Retina (tissue), 1 donor: ENCODE data around the gene ZNF544.

Source experiments
- DNase-seq: peaks from one replicate; pipeline ENCODE4 v3.0.0-alpha.2; 2016

Gene ZNF544

DNA sequence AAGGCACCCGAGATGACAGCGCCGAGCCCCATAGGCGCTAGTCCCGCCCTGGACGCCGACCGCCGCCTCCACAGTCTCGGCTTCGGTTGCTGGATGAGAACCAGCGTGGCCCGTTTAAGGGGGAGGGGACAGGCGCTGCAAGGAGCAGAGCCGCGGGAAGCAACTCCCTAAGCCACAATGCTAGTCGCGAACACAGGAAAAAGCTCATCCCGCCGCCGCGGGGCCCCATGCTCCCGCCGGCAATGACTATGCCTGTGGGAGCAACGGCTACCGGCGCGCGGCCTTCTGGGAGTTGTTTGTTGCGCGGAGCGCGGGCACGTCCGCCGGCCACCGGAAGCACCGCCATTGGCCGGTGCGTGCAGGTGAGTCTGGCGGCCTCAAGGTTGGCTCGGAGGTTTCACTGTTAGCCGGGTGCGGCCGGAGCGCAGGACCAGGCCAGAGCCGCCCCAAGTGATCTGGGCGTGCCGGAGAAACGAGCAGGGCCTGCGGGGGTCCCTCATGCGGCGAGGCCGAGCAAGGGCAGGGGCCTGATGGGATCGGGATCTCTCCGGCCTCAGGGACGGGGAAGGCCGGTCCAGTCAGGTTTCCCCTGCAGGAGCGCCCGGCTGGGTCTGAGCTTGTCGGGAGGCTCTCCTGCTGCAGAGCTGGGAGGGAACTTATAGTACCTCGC is at the start of gene ZNF544:
Gene ZNF544 (plus strand): TSS at position 330 of the 670 bp plus-strand sequence. CDS start 15,110 bp downstream, outside the sequence.
- peak; percentile 96 for DNase-seq

DNA sequence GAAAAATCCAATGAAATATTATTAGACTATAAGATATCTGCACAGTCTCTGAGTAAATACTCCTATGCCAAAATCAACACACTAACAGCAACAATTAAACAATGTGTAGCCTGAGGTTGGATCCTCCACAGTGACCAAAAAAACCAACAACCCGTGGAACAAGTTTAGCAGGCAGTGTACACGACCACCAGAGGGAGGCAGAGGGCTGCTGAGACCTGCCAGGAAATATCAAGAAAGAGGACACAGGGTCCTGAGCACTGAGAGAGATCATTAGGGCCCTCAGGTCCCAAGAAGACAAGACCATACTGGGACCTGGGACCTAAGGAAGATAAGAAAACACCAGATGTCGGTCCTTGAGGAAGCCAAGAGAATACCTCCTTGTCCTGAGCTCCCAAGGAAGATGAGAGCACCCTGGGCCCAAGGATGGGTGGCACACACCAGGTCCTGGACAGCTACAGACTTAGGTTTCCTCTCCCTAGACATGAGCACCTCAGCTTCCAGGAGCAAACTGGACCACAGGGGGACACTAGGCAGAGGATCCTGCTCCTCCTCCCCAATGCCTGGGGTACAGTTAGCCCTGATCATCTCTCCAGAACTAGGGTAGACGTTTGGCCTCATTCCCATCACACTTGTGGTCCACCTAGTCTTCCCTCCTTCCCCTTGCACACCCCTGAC is 46.7 kb upstream of the ZNF544 start:
- no peak for DNase-seq

DNA sequence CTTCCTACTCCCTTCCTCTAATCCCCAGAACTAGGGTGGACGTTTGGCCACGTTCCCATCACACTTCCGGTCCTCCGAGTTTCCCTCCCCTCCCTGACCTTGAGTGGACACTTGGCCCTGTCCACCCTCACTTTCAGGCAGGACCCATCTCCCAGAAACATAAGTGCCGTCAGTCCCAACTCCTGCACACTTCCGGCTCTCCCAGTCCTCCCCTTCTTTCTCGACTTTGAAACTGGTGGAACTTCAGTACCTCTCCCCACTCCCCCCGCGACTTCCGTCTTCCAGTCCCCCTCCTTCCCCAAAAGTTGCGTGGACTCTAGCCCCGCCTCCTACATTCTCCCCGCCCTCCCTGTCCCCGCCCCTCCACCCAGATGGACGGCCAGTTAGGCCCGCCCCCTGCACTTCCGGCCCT is 46.1 kb upstream of the ZNF544 start:
- DNase-seq: no peak

DNA sequence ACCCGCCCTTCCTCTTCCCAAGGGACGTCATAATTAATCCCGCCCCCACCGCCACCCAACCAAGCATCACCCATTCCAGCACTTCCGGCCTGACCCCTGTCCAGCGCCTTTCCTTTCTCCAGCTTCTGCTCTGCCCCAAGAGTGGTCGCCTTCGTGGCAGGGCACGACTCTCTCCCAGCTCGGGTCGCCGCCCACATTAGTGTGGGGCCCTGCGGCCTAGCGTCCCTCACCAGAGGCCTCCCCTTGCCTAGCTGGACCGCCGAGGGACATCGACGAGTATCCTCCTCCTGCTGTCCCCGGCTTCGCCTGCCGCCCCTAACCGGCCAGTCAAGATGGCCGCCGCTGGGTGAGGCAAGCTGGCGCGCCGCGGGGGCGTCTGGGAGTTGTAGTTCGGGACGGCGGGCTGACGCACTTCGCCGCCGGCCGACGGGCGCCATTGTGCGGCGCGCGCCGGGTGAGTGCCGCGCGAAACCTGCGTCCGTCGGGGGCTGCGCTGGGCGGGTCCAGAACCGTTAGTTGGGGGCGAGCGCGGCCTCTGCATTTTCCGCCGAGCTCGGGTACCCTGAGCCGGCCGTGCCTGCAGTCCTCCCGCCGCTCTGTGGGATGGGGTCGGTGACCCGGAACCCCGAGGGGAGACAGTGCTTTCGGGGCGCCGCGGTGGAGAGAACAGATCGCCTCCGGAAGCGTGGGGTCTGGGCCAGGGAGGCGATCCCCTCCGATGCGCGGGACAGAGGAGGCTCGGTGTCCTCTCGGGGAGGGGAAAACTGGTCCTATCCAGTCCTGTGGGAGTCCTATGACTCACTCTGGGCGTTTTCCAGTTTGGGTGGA is 45.5 kb upstream of the ZNF544 start, which contains the start of gene ZNF274:
Gene ZNF274 (plus strand): TSS at position 73 of the 828 bp plus-strand sequence. CDS start 905 bp downstream, outside the sequence.
- peak; percentile 99 for DNase-seq

DNA sequence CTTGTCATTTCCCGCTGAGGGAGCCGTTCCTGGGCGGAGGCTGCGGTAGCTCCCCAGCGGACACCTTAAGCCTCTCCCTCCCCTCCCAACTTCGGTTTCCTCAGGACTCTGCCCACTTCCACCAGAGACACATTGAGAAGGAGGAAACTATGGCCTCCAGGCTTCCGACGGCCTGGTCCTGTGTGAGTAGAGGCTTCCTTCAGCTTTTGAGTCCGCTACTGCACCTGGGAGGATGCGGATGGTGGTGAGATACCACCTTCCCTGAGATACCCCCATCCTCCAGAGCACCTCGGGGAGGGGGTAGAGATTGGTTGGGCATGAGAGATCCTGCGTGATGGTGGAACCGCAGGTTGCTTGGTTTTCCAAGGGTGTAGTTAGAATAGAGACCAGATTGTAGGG is 44.9 kb upstream of the ZNF544 start:
- DNase-seq: no peak

DNA sequence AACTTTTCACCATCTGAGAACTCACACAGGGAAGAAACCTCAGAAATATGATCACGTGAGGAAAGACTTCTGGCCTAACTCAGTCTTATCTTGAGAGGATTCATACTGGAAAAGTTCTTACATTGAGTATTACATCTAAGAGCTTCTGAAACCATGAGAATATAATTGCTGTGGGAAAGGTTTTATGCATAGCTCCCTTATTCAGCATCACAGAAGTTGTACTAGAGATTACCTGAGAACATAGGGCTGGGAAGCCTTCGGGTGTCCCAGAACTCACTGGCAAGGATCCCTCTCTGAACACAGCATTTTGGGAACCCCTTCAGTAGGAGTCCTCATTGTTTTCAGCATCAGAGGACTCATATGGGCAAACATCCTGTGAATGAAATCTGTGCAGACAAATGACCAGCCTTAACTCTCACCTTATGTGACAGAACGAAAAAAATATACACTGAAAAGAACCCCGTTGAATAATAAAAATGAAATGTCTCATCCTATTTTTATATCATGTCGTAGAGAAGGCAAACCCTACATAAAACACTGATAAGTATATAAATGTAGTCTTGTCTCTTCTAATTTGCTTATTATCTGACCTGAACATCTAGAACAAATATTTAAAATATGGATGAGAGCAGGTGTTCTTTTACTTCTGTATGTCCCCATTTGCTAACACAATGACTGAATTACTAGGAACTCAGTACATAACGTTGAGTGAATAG is 31.7 kb upstream of the ZNF544 start:
- DNase-seq: peak; percentile 47

DNA sequence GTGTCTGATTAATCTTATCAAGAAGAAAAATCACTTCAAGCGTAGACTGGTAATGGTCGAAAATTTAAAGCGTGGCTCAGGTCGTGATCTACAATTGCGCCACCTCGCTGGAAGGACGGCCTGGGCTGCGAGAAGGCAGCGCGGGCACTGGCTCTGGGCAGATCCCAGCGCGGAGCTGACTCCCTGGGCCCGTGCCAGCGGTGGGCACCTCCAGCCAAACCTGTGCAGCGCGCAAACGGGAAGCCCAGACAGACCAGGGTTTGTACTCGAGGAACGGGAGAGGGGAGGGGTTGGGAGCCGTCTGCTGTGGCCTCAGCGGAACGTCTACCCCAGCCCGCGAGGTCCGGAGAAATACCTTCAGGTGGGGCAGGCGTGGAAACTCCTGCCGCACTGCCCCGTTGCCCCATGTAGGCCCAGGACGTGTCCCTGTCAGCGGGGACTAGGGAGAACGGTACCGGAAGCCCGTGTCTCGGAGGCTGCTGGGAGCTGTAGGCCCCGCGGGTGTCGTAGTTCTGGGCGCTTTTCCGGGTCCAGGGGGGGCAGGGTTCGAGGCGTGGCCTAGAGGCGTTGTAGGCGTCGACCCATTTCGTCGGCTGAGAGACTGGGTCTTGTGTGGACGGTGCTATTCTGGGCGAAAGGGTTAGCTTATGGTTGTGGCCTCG is 24.8 kb upstream of the ZNF544 start:
- DNase-seq: no peak

DNA sequence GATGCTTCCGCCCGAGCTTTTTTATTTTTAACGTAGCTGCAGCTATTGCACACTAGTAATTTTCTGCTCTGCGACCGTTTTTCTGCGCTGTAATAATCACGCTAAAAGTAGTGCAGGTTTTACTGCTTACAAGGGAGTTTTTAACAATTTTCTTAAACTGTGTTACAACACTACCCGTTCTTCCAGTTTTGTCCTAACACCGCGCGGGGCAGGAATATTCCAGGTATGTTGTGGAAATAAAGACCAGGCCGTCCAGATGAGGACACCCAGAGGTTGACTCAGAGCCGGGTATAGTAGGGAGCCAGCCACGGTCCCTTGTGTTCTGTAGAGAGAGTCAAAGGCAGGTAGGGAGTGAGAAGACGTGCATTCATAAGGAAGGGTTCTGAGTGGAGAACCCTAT is 24.1 kb upstream of the ZNF544 start:
- DNase-seq: no peak

DNA sequence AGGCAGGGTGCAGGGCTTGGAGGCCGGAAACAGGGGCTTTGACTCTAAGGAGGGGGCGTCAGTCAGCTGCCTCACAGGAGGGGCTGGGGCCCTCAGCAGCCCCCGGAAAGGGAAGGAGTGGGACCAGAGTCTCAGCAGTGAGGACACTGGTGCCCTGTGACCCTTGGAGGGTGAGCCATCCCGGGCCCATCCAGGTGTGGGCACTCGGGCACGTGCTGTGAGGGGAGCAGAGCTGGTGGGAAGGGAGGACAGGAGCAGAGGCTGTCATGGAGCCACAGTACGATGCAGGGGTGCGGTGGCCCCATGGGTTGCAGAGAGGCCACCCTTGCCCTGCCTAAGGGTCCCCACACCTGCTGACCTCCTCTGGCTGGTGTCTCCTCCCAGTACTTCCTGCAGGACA is 19.1 kb upstream of the ZNF544 start:
- DNase-seq: no peak

DNA sequence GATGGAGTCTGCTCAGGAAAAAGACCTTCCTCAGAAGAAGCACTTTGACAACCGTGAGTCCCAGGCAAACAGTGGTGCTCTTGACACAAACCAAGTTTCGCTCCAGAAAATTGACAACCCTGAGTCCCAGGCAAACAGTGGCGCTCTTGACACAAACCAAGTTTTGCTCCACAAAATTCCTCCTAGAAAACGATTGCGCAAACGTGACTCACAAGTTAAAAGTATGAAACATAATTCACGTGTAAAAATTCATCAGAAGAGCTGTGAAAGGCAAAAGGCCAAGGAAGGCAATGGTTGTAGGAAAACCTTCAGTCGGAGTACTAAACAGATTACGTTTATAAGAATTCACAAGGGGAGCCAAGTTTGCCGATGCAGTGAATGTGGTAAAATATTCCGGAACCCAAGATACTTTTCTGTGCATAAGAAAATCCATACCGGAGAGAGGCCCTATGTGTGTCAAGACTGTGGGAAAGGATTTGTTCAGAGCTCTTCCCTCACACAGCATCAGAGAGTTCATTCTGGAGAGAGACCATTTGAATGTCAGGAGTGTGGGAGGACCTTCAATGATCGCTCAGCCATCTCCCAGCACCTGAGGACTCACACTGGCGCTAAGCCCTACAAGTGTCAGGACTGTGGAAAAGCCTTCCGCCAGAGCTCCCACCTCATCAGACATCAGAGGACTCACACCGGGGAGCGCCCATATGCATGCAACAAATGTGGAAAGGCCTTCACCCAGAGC is 16.2 kb upstream of the ZNF544 start:
- no peak for DNase-seq

DNA sequence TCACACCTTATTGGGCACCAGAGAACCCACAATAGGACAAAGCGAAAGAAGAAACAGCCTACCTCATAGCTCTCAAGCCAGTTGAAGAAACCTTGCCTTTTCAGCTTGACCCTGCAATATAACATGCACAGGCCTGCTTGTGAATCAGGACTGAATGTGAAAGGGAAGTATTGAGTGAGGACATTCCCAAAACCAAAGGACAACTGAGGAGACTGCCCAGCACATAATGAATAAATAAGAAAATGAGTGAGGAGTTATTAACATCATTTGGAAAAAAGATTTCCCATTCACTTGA is 15.7 kb upstream of the ZNF544 start:
- DNase-seq: no peak

DNA sequence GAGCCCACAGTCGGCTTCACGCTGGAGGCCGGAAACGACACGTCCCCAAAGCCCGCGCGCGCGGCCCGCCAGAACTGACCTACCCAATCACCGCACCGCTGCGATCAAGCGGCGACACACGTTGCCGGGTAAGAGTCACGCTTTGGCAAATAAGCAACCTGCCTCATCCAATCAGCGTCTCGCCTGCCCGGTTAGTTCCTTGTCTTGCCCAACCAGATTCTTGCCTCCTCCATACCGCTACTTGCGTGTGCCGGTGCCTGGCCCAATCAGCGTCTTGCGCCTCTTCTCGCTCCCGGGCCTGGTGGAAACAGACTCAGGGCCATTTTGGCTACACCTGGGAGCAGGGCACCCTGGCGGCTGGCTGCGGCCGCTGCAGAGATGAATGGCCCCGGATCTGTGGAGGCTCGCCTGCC is 11.6 kb upstream of the ZNF544 start:
- no peak for DNase-seq

DNA sequence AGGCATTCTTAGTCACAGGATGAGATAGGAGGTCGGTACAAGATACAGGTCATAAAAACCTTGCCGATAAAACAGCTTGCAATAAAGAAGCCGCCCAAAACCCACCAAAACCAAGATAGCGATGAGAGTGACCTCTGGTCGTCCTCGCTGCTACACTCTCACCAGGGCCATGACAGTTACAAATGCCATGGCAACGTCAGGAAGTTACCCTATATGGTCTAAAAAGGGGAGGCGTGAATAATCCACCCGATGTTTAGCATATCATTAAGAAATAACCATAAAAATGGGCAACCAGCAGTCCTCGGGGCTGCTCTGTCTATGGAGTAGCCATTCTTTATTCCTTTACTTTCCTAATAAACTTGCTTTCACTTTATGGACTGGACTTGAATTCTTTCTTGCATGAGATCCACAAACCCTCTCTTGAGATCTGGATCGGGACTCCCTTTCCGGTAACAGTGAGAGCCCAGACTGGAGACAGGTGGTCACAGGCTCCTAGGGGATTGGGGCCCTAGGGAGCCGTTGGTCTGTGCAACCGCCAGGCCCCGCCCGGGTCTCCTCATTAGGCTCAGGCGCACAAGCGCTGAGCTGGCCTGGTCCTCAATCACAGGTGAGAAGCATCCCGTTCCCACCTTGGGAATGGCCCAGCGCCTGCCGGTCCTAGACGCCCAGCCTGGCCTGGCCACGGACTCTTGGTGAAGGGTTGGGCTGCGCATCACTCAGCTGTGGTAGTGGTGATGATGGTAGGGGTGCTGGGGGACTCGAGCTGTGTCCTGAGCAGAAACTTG is 10.9 kb upstream of the ZNF544 start:
- no peak for DNase-seq

DNA sequence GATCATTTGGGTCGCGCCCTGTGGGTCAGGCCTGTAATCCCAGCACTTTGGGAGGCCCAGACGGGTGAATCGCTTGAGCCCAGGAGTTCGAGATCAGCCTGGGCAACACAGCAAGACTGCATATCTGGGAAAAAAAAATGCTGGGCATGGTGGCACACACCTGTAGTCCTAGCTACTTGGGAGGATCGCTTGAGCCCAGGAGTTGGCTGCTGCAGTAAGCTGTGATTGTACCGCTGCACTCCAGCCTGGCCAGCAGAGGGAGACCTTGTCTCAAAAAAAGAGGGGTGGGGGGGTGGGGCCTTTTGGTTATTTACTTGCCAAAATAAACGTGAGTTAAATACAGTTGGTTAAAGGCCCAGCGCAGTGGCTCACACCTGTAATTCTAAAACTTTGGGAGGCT is 9.8 kb upstream of the ZNF544 start:
- DNase-seq: no peak

DNA sequence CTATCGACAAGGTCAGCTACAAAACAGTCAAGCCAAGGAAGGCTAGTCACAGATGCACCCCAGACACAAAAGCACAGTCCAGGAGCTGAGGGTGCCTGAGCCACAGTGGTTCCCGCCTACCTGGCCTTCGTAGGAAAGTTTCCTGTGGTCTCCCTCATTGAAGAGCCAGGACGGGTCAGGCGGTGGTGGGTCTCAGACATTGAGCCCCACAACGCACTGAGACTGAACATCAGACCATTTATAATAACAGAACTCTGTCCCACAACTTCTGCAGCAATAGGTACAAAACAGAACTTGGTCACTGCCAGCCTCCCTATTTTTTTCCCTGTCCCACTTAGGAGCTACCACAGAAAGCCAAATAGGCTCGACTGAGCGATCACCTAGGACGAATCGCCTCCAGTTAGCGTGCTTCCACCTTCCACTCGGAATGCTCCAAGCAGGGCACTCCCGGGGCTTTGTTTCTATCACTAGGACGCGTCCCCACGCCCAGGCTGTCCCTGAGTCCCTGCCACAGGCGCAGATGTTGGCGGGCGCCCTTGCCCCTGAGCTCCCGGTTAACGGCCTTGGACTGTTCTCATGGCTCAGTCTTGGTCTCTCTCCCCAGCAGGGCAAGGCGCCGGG is 640 bp upstream of the ZNF544 start:
- DNase-seq: no peak

DNA sequence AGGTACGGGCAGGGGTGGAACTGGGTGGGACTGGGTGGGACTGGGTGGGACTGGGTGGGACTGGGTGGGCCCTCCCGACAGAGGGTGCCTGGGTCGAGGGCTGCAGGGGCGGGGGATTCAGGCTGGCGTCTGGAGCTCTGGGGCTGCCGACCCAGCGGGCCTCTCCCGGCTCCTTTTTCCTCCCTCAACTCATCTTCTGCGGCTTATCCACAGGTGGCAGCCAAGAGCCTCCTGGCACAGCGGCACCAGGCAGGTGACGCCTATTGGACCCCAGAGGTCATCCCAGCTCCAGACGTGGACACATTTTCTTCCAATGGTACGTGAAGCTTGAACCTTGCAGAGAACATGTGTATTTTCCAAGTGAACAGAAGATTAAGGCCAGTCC is 533 bp downstream of the ZNF544 start:
- DNase-seq: no peak

DNA sequence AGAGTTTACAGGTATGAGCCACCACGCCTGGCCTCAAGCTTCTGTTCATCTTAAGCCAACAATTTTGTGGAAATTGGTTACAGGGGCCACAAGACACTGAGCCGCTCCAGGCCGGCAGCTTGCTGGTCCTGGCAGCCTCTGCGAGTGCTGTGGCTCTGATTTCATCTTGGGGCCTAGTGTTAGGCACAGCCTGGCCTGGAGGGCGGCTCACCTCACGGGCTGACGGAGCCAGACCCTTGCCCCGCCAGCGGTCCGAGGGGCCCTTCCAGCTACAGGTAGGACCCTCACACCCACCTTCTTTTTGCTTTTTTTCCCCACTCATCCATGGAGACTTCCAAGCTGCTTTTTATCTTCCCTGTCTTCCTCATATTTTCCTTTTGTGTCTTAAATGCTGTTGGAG is 8.6 kb downstream of the ZNF544 start:
- DNase-seq: no peak

DNA sequence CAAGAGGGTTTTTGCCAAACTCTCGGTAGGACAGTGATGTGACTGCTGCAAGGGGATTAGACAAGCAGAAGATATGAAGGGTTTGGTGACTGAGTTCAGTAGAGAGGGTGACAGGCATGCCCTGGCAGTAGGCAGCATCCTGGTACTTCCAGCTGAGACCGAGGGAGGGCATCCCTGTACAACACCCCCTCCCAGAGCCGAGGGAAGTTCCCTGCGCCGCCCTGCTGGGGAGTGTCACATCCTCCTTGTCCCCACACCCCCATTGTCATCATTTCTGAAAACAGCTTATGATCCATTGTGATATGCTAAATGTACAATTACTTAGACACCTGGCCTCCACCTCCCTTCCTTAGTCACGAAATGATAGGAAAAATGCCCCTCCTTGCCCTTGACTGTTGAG is 14.6 kb downstream of the ZNF544 start:
- DNase-seq: no peak

DNA sequence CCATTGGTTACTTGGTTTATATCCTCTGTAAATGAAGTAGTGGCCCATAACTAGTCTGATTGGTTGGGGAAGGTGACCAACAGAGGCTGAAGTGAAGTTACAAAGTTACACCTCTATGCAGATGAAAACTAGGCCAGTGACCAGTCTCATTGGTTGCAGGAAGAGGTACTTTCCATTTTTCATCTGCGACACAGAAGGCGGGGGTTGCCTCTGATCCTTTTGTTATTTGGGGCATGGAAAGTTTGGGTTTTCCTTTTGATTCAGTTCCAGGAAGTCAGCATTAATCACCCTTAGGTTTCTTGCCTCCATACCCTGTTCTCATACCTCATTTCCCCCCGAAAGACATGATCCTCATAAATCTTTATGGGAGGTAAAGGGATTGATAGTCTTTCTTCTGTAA is 20.2 kb downstream of the ZNF544 start:
- DNase-seq: no peak

DNA sequence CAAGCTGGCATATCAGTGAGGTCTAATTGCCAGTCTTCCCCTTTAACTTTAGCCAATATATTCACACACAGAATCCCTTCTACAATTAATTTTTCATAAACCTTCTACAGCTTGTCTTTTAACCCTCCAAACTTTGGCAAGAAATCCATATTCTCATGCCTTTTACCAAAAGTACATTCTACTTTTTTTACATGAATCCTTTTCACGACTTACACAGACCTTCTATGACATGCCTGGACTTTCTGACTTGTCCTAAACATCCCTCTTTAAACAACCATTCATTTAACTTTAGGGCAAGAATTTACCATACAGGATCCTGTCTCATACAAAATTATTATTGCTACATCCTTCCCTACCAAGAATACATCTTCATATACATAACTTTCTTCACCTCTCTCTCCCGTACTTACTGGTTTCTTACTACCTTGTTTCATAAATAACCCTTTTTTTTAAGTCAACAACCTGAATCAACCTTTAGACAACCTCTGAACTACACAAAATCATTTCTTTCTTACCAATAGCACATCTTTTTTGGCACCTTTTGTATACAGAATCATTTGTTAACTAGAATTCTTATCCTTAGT is 23.5 kb downstream of the ZNF544 start:
- no peak for DNase-seq
